ENCODE measurements around the gene GABARAPL1.
"Not testable (repeated sequence)": the region's sequence is repeated elsewhere in the genome, so short reads cannot be mapped to it uniquely, and the experiment has no call there.

GABARAPL1 gene

GRCh38 chr12:10212739-10213131 lies at the start of gene GABARAPL1:
TSS of gene GABARAPL1 (plus strand) at chr12:10212877. CDS start at chr12:10213130, 253 bp downstream.
- DNase-seq: peak; percentile 64 to 91 (median 82)

GRCh38 chr12:10163084-10163483 lies 49.6 kb upstream of the GABARAPL1 start:
- DNase-seq: no peak

- no peak for DNase-seq
These were observed 47.3 kb upstream of the GABARAPL1 start for GRCh38 chr12:10165421-10165820.

- no peak for DNase-seq
These were observed 45.1 kb upstream of the GABARAPL1 start for GRCh38 chr12:10167599-10167998.

- no peak for DNase-seq
These were observed 43.6 kb upstream of the GABARAPL1 start for GRCh38 chr12:10169104-10169503.

- no peak for DNase-seq
These were observed 42.5 kb upstream of the GABARAPL1 start for GRCh38 chr12:10170216-10170615.

- DNase-seq: no peak
These were observed 40.5 kb upstream of the GABARAPL1 start, which contains the start of gene OLR1 for GRCh38 chr12:10171973-10172728. TSS of gene OLR1 (minus strand) at chr12:10172132. CDS start at chr12:10172077, 55 bp downstream.

- DNase-seq: no peak
These were observed 37.6 kb upstream of the GABARAPL1 start for GRCh38 chr12:10174986-10175614.

- peak in 1 of 3 experiments; percentile 49 for DNase-seq
These were observed 36.6 kb upstream of the GABARAPL1 start for GRCh38 chr12:10175846-10176636.

GRCh38 chr12:10178821-10179220 lies 33.9 kb upstream of the GABARAPL1 start, which contains the start of gene TMEM52B:
TSS of gene TMEM52B (plus strand) at chr12:10179032. CDS start at chr12:10179575, 543 bp downstream.
- no peak for DNase-seq

GRCh38 chr12:10179776-10180181 lies 32.9 kb upstream of the GABARAPL1 start:
- DNase-seq: no peak

- DNase-seq: no peak
These were observed 30.2 kb upstream of the GABARAPL1 start for GRCh38 chr12:10182354-10183049.

GRCh38 chr12:10184261-10184843 lies 28.3 kb upstream of the GABARAPL1 start:
- DNase-seq: no peak

GRCh38 chr12:10186299-10186698 lies 26.4 kb upstream of the GABARAPL1 start:
- no peak for DNase-seq

- not testable (repeated sequence) for DNase-seq
These were observed 25.7 kb upstream of the GABARAPL1 start for GRCh38 chr12:10186958-10187357.

- DNase-seq: no peak
These were observed 23.0 kb upstream of the GABARAPL1 start for GRCh38 chr12:10189653-10190052.

GRCh38 chr12:10190558-10191388 lies 21.9 kb upstream of the GABARAPL1 start:
- DNase-seq: peak; percentile 30 to 78 (median 56)

- no peak for DNase-seq
These were observed 20.8 kb upstream of the GABARAPL1 start for GRCh38 chr12:10191865-10192264.

- DNase-seq: no peak
These were observed 18.5 kb upstream of the GABARAPL1 start for GRCh38 chr12:10194160-10194670.

GRCh38 chr12:10196210-10196609 lies 16.5 kb upstream of the GABARAPL1 start:
- no peak for DNase-seq

GRCh38 chr12:10197879-10198278 lies 14.8 kb upstream of the GABARAPL1 start:
- no peak for DNase-seq
